HFF-Myc (cell line): ENCODE results near the gene PCMT1.
"Not testable (repeated sequence)": the region's sequence is repeated elsewhere in the genome, so short reads cannot be mapped to it uniquely, and the experiment has no call there.

Experiments
- DNase-seq: peaks from one replicate; pipeline ENCODE4 v3.0.0-alpha.2; 2011; ENCODE audit warnings: low read depth; ENCODE audit errors: extremely low read depth
- H3K4me3 ChIP-seq: replicated peaks from 2 replicates; pipeline ENCODE4 v1.5.1; 2011; ENCODE audit warnings: low read depth, mild to moderate bottlenecking, control low read depth, low read length
- CTCF ChIP-seq: IDR thresholded peaks from 2 replicates; pipeline ENCODE4 v1.5.1; 2012; ENCODE audit warnings: mild to moderate bottlenecking, low read depth, low read length, control low read depth; ENCODE audit errors: missing control alignments

PCMT1 gene

GRCh38 chr6:149831308-149831820, 81.8 kb downstream of the PCMT1 start:
- 0 out of 2 replicates have a peak overlapping the region, but pooled peaks have one; percentile 0 for H3K4me3 ChIP-seq
- no peak for DNase-seq
- no peak for TF ChIP-seq CTCF

- no peak for TF ChIP-seq CTCF
- H3K4me3 ChIP-seq = no peak overlapping the region
- DNase-seq = no peak
Measured at GRCh38 chr6:149833651-149834050, 84.1 kb downstream of the PCMT1 start.

GRCh38 chr6:149834513-149835481, 85.3 kb downstream of the PCMT1 start:
- no peak overlapping the region for H3K4me3 ChIP-seq
- DNase-seq = no peak

GRCh38 chr6:149840345-149841075, 91.0 kb downstream of the PCMT1 start:
- peak; percentile 71 for TF ChIP-seq CTCF
- no peak overlapping the region for H3K4me3 ChIP-seq
- DNase-seq = no peak

More at GRCh38 chr6:149834513-149835481, 85.3 kb downstream of the PCMT1 start:
- TF ChIP-seq CTCF = peak; percentile 81

GRCh38 chr6:149842331-149842730, 92.8 kb downstream of the PCMT1 start:
- no peak for DNase-seq
- H3K4me3 ChIP-seq = no peak overlapping the region
- no peak for TF ChIP-seq CTCF

GRCh38 chr6:149843051-149843633, 93.6 kb downstream of the PCMT1 start:
- no peak for DNase-seq
- H3K4me3 ChIP-seq = no peak overlapping the region
- TF ChIP-seq CTCF = no peak

GRCh38 chr6:149844036-149844435, 94.5 kb downstream of the PCMT1 start:
- H3K4me3 ChIP-seq, DNase-seq: not testable (repeated sequence)
